Measurements from ENCODE around the gene FRZB.

The FRZB gene

GRCh38 chr2:182784777-182785176 is 81.7 kb downstream of the FRZB start:
- DNase-seq (ENCODE audit: low read depth, low spot score), result no peak

- no peak for DNase-seq (ENCODE audit: low read depth, low spot score)
Observed at GRCh38 chr2:182784058-182784706, 82.3 kb downstream of the FRZB start.
